Right cardiac atrium (tissue), 5 donors: ENCODE results near the gene KRTAP5-3. TPM values are rescaled to one million over a fixed set of nuclear protein-coding genes. Genes with fewer than 3 reads are reported as not detected.

Experiments
- ATAC-seq, 2 donors: fragments of 200-7000 bp; cut with Tn5 transposase; one replicate each; pipeline versions ENCODE4 v1.8.0 to v1.9.1; 2020; ENCODE audit warnings: moderate library complexity in 2 of 2, mild to moderate bottlenecking in 1 of 2
- DNase-seq, 3 donors: peaks; one replicate each; pipeline ENCODE4 v3.0.0-alpha.2; 2020
- H3K27ac ChIP-seq: one replicate; pipeline ENCODE4 v1.5.1; 2013; ENCODE audit warnings: mild to moderate bottlenecking, low read length, control low read depth, moderate library complexity
- H3K27me3 ChIP-seq: one replicate; pipeline ENCODE4 v1.6.1; 2013; ENCODE audit not compliant: control insufficient read depth, insufficient read depth
- H3K4me1 ChIP-seq: one replicate; pipeline ENCODE4 v1.6.1; 2013; ENCODE audit warnings: low read length; ENCODE audit not compliant: control insufficient read depth, insufficient read depth
- H3K4me3 ChIP-seq: one replicate; pipeline ENCODE4 v1.5.1; 2013; ENCODE audit warnings: low read length, control low read depth
- H3K9me3 ChIP-seq: one replicate; pipeline ENCODE4 v1.6.1; 2013; ENCODE audit warnings: low read length; ENCODE audit not compliant: control insufficient read depth
- WGBS: extraction: QIAGEN DNeasy Blood & Tissue Kit; methylation state at CpG from one replicate; pipeline ENCODE4 v1.1.7; 2013; 5-methylcytosine and 5-hydroxymethylcytosine counted together
- intact Hi-C, 4 donors: fragments of 100-400 bp; cut with DNase I; formaldehyde crosslinking; loops; one replicate each; pipeline versions ENCODE4 v1.11.0 to v1.14.0; 2022 to 2023
- polyA plus RNA-seq: library from polyadenylated mRNA; stranded (reverse); fragments of 200-250 nt; gene quantifications from one replicate; pipeline ENCODE4 v1.2.3, GENCODE V29; 2013
- total RNA-seq, 4 donors: library from RNA; stranded (reverse); fragmentation: NEBNext Ultra II Directional; extraction: Animal tissue kit (Norgen Biotek cat#: 25700); gene quantifications; one replicate each; pipeline ENCODE4 v1.2.1, GENCODE V29; 2021
- donor health status: healthy with polysubstance abuse.
- donor health status: DM: no; HTN: yes; CAD: no.
- donor health status: DM: no; HTN: no; CAD: no.
- donor health status: DM: no; HTN: yes; CAD: no; lungs with severe emphysema.
- donor health status: DM: yes; HTN: yes; CAD: no.

KRTAP5-3 gene
- total and polyA plus RNA-seq, 5 donors = not detected

DNA sequence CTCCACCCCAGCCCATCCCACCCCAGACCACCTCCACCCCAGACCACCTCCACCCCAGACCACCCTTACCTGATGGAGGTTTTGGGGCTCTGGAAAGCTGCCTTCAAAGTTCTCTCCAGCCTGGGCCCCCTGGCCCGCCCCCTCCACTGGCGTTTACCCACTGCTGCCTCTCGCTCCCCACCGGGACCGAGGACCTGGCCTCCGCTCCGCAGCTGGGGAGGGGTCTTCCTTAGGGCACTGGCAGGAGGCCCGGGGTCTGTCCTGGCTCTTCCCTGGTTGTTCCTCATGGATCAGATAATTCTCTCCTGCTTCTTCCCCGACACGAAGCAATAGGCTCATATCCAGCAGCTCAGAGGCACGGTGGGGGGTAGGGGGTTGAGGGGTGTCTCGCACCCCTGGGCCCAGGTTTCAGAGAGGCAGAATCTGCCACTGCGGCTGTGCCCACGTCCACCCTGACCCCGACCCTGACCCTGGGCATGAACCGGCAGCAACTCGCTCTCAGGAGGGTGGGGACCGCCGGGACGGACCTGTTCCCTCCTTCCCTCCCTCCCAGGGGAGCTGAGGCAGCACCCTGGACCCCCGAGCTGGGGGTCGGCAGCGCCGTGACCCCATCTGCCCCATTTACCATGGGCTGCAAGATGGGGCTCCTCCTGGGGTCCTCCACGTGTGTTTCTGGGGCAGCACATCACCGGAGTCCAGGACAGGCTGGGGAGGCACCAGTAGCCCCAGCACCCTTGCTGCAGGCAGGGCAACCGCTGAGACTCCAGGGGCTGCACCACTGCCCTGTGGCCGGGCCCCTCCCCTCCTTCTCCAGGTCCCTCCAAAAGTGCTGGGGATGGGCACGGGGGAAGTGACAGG is 34.3 kb upstream of the KRTAP5-3 start:
- Histone ChIP-seq H3K27ac (no peak overlapping the region), H3K4me1 (no peaks in the 10 kb centered on the region), H3K9me3 (no peaks in the 10 kb centered on the region), H3K4me3 (no peak overlapping the region), H3K27me3 (no peaks in the 10 kb centered on the region)
- intact Hi-C loops = no loop called here
- ATAC-seq = no peak
- WGBS = 80% methylated on average over 29 of the region's 29 CpGs
- DNase-seq = no peak

DNA sequence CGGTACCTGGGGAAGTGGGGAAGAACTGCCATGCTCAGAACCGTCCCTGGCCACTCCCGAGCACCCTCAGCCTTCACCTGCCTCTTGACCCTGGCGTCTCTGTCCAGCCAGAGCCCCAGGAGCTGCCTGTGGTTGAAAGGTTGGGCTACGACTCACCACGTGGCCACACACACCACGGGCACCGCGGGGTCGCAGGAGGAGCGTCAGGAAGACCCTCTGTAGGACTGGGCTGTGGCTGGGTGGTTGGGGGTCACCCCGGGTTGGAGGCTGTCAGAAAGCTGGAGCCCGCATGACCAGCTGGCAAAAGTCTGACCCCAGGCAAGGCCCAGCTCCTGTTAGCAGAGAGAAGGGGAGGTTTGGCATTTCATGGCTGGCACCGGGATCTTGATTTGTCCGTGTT is 32.8 kb upstream of the KRTAP5-3 start:
- H3K27me3 ChIP-seq = no peaks in the 10 kb centered on the region
- ATAC-seq = no peak
- intact Hi-C loops = no loop called here

DNA sequence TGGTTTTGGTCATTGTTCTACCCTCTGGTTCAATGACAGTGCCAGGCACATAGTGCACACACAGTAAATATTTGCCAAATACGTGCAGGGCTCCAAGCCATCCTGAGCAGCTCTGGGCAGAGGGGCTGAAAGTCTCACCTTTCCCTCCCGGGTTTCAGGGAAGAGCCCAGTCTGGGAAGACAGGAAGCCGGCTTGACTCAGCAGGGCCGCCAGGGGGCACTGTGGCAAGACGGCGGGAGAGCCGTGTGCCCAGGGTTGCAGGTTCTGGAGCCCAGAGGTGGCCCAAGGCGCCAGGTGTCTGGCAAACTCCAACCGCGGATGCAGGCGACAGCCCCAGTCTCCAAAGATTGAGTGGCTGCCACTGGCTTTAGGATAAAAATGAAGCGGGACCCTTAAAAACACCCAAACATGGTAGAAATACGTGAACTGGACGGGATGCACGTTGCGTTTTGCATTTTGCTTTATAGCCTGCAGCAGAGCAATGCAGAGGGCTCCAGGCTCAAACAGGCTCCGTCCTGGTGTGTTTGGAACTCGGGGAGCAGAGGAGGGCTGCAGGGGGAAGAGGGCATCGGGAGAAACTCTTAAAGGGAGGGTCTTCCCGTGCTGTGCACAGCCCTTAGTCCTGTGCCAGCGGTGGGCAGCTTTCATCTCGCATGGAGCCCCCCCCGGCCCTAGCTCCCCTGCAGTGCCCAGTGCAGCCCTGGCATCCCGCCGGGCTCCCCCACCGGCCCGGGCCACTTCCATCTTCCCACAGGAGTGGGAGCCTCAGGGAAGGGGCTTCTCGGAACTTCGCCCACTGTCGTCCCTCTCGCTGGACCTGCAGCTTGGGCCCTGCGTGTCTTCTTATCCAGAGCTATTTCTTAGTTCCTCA is 32.0 kb upstream of the KRTAP5-3 start:
- H3K9me3 ChIP-seq = no peaks in the 10 kb centered on the region
- H3K27ac ChIP-seq = no peak overlapping the region
- H3K27me3 ChIP-seq = no peaks in the 10 kb centered on the region
- no peaks in the 10 kb centered on the region for H3K4me1 ChIP-seq
- DNase-seq (peak in 1 of 3 donors; percentile 64), ATAC-seq (peak; percentile 14 to 47)
- intact Hi-C loops = no loop called here
- H3K4me3 ChIP-seq = no peak overlapping the region
- 57% methylated on average over 32 of the region's 32 CpGs for WGBS

More for the DNA sequence above, 32.8 kb upstream of the KRTAP5-3 start:
- H3K4me3 ChIP-seq = no peak overlapping the region
- no peaks in the 10 kb centered on the region for H3K9me3 ChIP-seq
- DNase-seq = no peak
- H3K4me1 ChIP-seq = no peaks in the 10 kb centered on the region
- WGBS = 88% methylated on average over 15 of the region's 15 CpGs
- no peak overlapping the region for H3K27ac ChIP-seq

- H3K27me3 ChIP-seq = no peaks in the 10 kb centered on the region
- 58% methylated on average over 15 of the region's 15 CpGs for WGBS
- intact Hi-C loops = no loop called here
- H3K4me1 ChIP-seq = no peaks in the 10 kb centered on the region
- ATAC-seq = no peak
- DNase-seq = no peak
- no peak overlapping the region for H3K27ac ChIP-seq
- H3K9me3 ChIP-seq = no peaks in the 10 kb centered on the region
- no peak overlapping the region for H3K4me3 ChIP-seq
Observed at GRCh38 chr11:1639666-1640065, 31.4 kb upstream of the KRTAP5-3 start.

GRCh38 chr11:1639102-1639620 is 30.9 kb upstream of the KRTAP5-3 start:
- Histone ChIP-seq H3K27ac (peak overlapping the region; percentile 20), H3K27me3 (no peaks in the 10 kb centered on the region), H3K4me3 (no peak overlapping the region), H3K9me3 (no peaks in the 10 kb centered on the region), H3K4me1 (no peaks in the 10 kb centered on the region)
- intact Hi-C loops = no loop called here
- WGBS = 52% methylated on average over 18 of the region's 18 CpGs
- ATAC-seq (peak in 1 of 2 donors; percentile 49), DNase-seq (peak in 1 of 3 donors; percentile 58)

DNA sequence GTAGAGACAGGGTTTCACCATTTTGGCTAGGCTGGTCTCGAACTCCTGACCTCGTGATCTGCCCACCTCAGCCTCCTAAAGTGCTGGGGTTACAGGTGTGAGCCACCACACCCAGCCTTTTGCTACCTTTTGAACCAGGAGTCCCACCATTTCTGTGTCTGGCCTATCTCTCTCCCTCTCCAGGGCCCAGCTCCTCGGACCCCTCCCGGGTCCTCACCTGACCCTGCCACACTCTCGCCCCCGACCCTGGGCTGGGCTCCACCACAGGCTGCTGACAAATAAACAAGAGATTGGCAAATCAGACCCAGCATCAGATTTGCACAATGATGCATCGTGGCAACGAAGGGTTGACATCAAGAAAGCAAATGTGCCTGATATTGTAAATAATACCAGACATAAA is 30.1 kb upstream of the KRTAP5-3 start:
- H3K4me1 ChIP-seq = no peaks in the 10 kb centered on the region
- 80% methylated on average over 8 of the region's 8 CpGs for WGBS
- H3K27ac ChIP-seq = no peak overlapping the region
- no peaks in the 10 kb centered on the region for H3K9me3 ChIP-seq
- DNase-seq (no peak), ATAC-seq (no peak)
- H3K4me3 ChIP-seq = no peak overlapping the region
- no peaks in the 10 kb centered on the region for H3K27me3 ChIP-seq
- intact Hi-C loops = no loop called here

GRCh38 chr11:1637628-1638027 is 29.4 kb upstream of the KRTAP5-3 start:
- intact Hi-C loops = no loop called here
- Histone ChIP-seq H3K4me1 (no peaks in the 10 kb centered on the region), H3K4me3 (no peak overlapping the region), H3K27ac (no peak overlapping the region), H3K27me3 (no peaks in the 10 kb centered on the region), H3K9me3 (no peaks in the 10 kb centered on the region)
- no peak for ATAC-seq
- DNase-seq = no peak
- whole genome bisulfite sequencing = 93% methylated on average over 2 of the region's 2 CpGs

DNA sequence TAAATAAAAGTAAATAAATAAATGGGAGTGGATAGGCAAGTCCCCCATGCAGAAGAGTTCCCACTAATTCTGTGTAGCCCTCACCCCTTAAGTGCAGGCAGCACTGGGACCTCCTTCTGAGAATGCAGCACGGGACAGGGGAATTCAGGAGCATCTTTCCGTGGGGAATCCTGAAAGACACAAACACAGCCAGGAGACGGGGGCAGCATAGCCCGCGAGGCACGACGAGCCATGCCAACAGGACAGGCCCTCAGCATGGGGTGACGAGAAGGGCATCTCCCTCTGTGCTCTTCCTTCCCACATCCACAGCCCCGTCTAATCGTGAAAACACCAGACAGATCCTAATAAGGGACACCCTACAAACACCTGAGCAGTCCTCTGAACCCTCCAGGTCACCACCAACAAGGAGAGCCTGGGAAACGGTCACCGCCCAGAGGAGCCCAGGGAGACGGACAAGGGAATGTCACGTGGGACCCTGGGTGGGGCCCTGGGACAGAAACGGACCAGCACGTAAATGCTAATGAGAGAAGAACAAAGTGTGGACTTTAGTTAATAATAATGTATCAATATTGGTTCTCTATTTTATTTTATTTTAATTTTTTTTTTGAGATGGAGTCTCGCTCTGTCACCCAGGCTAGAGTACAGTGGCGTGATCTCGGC is 28.2 kb upstream of the KRTAP5-3 start:
- Histone ChIP-seq H3K27ac (no peak overlapping the region), H3K4me3 (no peak overlapping the region), H3K27me3 (no peaks in the 10 kb centered on the region), H3K4me1 (no peaks in the 10 kb centered on the region), H3K9me3 (no peaks in the 10 kb centered on the region)
- intact Hi-C loops = no loop called here
- ATAC-seq (no peak), DNase-seq (no peak)
- 87% methylated on average over 19 of the region's 19 CpGs for WGBS

- intact Hi-C loops = no loop called here
- Histone ChIP-seq H3K27ac (no peak overlapping the region), H3K4me3 (no peak overlapping the region), H3K9me3 (no peaks in the 10 kb centered on the region), H3K27me3 (no peaks in the 10 kb centered on the region), H3K4me1 (no peaks in the 10 kb centered on the region)
- ATAC-seq (no peak), DNase-seq (no peak)
- 92% methylated on average over 10 of the region's 10 CpGs for WGBS
Observed at GRCh38 chr11:1633864-1634263, 25.6 kb upstream of the KRTAP5-3 start.

DNA sequence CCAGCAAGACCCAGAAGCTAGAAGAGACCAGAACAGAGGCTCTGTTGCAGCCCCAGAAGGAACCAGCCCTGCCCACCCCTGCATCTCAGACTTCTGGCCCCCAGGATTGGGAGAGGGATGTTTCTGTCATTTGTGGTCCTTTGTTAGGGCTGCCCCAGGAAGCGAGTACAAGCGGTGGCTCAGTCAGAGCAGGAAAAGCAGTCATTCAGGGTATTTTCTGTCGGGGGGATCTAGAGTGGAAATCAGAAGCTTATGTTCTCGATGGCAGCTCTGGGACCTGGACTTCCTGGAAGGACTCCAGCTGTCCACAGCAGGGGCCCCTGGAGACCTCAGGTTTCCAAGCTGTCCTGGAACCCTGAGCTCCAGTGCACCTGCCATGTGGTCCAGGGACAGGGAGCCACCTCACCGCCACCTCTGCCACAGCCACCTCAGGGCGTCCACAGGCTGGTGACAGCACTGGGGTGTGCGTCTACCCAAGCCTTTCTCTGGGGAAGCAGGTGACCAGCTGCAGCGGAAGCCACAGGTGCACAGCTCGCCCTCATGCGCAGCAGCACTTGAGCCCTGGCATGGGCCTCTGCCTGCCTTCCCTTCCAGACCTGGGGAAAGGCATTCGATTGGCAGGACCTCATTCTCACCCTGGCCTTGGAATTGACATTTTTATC is 23.9 kb upstream of the KRTAP5-3 start:
- no peak for DNase-seq

More for the DNA sequence above, 23.9 kb upstream of the KRTAP5-3 start:
- no peaks in the 10 kb centered on the region for H3K27me3 ChIP-seq
- no peak overlapping the region for H3K4me3 ChIP-seq
- WGBS = 57% methylated on average over 11 of the region's 11 CpGs
- no peak for ATAC-seq
- H3K4me1 ChIP-seq = no peaks in the 10 kb centered on the region
- H3K27ac ChIP-seq = no peak overlapping the region
- H3K9me3 ChIP-seq = no peaks in the 10 kb centered on the region
- intact Hi-C loops = no loop called here
